Measurements from ENCODE around the gene BEX1. TPM values are rescaled to one million over a fixed set of nuclear protein-coding genes. Genes with fewer than 3 reads are reported as not detected.

The BEX1 gene
- polyA plus RNA-seq, 1 donor = 2.7 TPM

Other genes with a start within 250 kb of the BEX1 start
- not detected for gene RAB40AL, start 126.9 kb downstream of the BEX1 start, polyA plus RNA-seq (ENCODE audit: insufficient read length)
- not detected for gene NXF3, start 29.0 kb upstream of the BEX1 start, polyA plus RNA-seq (ENCODE audit: insufficient read length)
- 29.0 TPM for gene BEX4, start 150.9 kb upstream of the BEX1 start, polyA plus RNA-seq (ENCODE audit: insufficient read length)
- 98.0 TPM for gene TCEAL8, start 191.0 kb upstream of the BEX1 start, polyA plus RNA-seq (ENCODE audit: insufficient read length)
- gene TCEAL5, start 212.6 kb upstream of the BEX1 start, polyA plus RNA-seq (ENCODE audit: insufficient read length) = 3.4 TPM
- gene BEX2, start 246.8 kb upstream of the BEX1 start, polyA plus RNA-seq (ENCODE audit: insufficient read length) = 41.2 TPM